Peyer's patch (tissue), 4 donors: Measurements from ENCODE around the gene ADAM30.
"Not testable (repeated sequence)": the region's sequence is repeated elsewhere in the genome, so short reads cannot be mapped to it uniquely, and the experiment has no call there.

Experiments used
- CTCF ChIP-seq, 6 experiments: fragments of 450-650 bp in 4 of 6; fragments of 200-600 bp in 2 of 6; sonication (generic) in 1 of 6; IDR thresholded peaks; one replicate each; pipeline ENCODE4 v1.5.1; 2017 to 2019; ENCODE audit warnings: antibody characterized with exemption in 6 of 6, mild to moderate bottlenecking in 3 of 6, moderate library complexity in 1 of 6
- POLR2A ChIP-seq, 2 donors: fragments of 450-650 bp; IDR thresholded peaks; one replicate each; pipeline ENCODE4 v1.5.1; 2017; ENCODE audit warnings: antibody characterized with exemption in 2 of 2, mild to moderate bottlenecking in 2 of 2, moderate library complexity in 2 of 2

GRCh38 chr1:119858556-119859214 lies 37.6 kb downstream of the ADAM30 start:
- TF ChIP-seq POLR2A, CTCF (IDR thresholded peaks at IDR 0.05): not testable (repeated sequence)
